Activated naive CD4-positive, alpha-beta T cell treated with Interleukin-2 at 50 U/mL for 16 hours (primary cell): ENCODE measurements around the gene SSRP1.
"Not testable (repeated sequence)": the region's sequence is repeated elsewhere in the genome, so short reads cannot be mapped to it uniquely, and the experiment has no call there.

ENCODE experiments used
- DNase-seq: peaks from one replicate; pipeline ENCODE4 v3.0.0-alpha.2; 2020

Gene SSRP1

GRCh38 chr11:57358991-57359390 is 23.3 kb upstream of the SSRP1 start:
- DNase-seq, result no peak

GRCh38 chr11:57358543-57358961 is 22.9 kb upstream of the SSRP1 start:
- DNase-seq, result no peak

- DNase-seq, result no peak
These were observed 22.2 kb upstream of the SSRP1 start for GRCh38 chr11:57357856-57358255.

- no peak for DNase-seq
These were observed 21.6 kb upstream of the SSRP1 start for GRCh38 chr11:57357310-57357709.

DNA sequence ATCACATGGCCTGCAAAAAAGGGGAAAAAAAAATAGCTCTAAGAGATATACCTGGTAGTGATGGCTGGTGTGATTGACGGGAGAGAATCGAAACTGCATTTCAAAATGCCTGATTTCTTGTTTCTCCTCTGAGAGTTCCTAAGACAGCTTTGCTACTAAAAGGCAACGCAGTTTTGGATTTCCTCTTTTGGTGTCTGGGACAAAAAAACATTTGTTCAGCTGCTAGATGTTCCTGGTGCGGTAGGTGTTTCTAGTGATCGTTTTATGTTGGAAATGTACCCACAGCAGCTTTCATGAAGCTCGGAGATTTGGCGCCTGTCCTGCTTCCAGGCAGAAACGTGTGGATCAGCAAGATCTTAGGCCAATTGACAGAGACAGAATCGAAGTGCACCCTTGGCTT is 20.6 kb upstream of the SSRP1 start:
- DNase-seq, result no peak

- DNase-seq, result no peak
These were observed 19.0 kb upstream of the SSRP1 start for GRCh38 chr11:57354699-57355098.

- DNase-seq, result no peak
These were observed 18.2 kb upstream of the SSRP1 start for GRCh38 chr11:57353852-57354251.

DNA sequence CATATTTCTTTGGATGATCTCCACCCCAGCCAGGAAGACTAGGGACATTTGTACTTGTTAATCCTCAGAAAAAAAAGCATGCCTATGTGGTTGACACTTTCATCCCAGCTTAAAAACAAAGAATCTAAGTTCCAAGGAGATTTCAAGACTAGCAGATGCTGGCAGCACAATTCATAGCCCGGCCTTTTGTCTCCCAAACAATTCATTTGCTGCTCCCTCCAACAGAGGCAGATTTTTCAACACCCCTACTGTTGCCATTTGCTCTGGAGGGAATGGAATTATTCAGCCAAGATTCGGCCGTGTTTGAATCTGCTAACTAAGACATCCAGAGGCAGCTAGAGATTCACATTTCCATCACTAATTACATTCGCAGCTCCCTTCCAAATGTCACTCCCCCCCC is 17.8 kb upstream of the SSRP1 start:
- no peak for DNase-seq

DNA sequence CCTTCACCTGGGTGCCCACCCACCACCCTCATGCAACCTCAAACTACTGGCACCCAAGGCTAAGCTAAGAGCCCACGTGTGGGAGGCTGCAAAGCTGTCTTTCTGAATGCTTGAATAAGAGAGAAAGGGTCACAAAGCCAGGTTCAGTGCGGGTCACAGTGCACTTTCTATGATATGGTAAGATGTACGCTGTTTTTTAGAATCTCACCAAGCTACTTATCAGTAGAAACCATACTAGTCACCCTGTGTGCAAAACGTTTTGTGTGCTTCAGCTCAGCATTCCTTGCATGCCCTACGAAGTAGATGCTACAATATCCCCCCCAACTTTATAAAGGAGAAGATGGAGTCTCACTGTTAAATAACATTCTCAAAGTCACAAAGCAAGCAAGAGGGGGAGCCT is 17.3 kb upstream of the SSRP1 start:
- DNase-seq, result no peak

- peak; percentile 71 for DNase-seq
These were observed 14.0 kb upstream of the SSRP1 start for GRCh38 chr11:57349491-57350274.

DNA sequence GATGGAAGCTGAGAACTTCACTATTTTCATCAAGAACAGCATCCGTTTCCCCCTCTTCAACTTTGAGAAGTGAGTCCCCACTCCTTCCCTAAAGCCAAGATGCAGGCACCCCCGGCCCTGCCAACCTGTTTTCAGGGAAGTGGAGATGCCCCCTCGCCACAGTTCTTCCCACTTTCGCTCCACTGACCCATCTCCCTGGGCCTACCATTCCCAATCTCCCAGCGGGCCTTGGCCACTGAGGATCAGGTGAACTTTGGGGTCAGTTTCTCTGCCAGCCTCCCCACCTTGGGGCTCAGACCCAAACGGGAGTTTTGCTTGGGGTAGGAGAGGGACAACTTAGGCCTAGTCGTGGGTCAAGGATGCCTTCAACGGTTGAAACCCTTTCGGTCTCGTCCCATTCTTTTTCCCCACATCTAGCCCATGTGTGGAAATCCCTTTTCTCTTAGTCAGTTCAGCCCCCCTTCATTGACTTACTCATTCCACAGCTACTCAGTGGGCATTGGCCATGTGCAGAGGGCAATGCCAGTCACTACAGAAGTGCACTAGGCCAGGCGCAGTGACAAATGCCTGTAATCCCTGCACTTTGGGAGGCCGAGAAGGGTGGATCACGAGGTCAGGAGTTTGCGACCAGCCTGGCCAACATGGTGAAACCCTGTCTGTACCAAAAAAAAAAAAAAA is 13.1 kb upstream of the SSRP1 start:
- DNase-seq, result no peak

DNA sequence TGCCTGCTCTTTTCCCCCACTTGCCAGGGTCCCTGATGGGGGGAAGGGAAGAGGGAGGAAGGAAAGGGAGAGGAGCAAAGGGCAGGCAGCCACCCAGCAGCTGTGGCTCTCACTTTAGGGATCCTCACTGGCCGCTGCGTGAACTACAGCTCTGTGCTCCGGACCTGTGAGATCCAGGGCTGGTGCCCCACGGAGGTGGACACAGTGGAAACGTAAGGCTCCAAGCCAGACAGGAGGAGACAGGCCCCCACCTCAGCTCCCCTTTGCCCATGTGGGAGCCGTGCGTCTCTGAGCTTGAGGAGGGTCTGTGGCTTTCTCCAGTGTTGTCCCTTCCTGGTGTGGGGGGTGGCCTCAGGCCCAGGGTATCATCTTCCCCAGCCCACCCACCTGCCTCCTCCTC is 12.4 kb upstream of the SSRP1 start:
- no peak for DNase-seq

- no peak for DNase-seq
These were observed 11.6 kb upstream of the SSRP1 start for GRCh38 chr11:57347336-57347735.

- peak; percentile 70 for DNase-seq
These were observed 10.0 kb upstream of the SSRP1 start for GRCh38 chr11:57345555-57346211.

DNA sequence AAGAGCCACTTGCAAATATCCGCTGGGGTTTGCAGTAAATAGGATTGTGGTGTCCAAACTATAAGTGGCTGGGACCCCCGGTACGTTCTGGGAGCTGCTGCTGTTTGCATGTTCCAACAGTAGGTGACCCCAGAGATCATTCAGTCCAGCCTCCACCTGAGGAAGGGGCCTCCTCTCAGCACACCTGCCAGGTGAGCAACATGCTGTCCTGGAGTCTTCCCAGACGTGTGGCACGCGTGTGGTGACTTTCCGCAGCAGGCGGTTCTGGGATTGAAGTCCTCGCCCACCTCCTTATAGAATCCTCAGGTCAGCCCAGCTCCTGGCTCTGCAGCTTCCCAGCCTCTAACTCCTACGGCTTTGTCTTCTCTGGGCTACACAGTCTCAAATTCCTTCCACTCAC is 9.1 kb upstream of the SSRP1 start:
- DNase-seq, result no peak

GRCh38 chr11:57343825-57344224 is 8.1 kb upstream of the SSRP1 start:
- DNase-seq, result no peak

- no peak for DNase-seq
These were observed 7.0 kb upstream of the SSRP1 start for GRCh38 chr11:57342702-57343101.

GRCh38 chr11:57341250-57341808 is 5.6 kb upstream of the SSRP1 start:
- no peak for DNase-seq

DNA sequence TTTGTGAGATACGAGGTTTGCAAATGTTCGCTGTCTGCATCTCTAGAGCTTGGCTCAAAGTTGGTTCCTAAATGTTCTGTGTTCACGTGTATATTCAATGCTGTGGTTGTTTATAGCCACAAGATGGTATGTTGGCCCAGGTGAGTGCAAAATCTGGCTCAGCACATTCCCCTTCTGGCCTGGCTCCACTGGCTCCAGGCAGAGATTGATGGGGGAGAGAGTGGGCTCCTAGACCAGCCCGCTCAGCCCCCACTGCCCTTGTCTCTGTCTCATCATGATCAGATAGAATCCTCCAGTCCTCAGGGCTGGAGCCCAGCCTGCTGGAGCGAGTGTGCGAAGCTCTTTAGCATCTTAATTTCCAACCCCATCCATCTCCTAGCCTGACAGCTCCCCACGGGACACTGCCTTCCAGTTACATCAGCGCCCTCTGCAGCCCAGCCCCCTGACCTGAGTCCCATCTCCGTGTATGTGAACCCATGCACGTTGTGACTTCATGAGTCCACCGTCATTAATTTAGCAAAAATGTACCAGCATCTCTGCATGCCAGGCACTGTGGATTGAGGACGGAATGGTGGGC is 4.4 kb upstream of the SSRP1 start:
- DNase-seq, result no peak

GRCh38 chr11:57339328-57339727 is 3.6 kb upstream of the SSRP1 start:
- no peak for DNase-seq

DNA sequence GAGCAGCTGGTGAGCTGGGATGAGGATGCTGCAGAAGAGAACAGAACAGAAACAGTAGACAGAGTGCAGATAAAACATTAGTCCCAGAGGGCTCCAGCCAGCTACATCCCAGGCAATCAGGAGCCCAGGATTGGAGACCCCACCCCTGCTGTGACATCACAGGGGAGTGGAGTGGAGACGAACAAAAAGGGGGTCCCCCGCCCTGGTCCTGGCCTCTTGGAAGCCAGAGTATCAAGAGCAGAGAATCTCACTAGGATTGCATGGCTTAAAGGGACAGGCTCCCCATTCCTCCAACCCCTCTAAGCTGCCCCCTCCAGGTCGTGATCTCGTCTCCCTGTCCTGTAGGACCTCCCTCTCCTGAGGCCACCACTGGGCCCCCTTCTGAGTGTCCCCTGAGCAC is 2.5 kb upstream of the SSRP1 start, which contains the start of gene P2RX3:
Gene P2RX3, plus strand, starts transcription at position 211 of the 400 bp plus-strand sequence. CDS start 199 bp downstream, outside the sequence.
- DNase-seq, result no peak

- not testable (repeated sequence) for DNase-seq
These were observed 1.2 kb upstream of the SSRP1 start for GRCh38 chr11:57336856-57337255.

GRCh38 chr11:57336111-57336666 is 497 bp upstream of the SSRP1 start:
- DNase-seq, result peak; percentile 34
